Left ventricle myocardium inferior (tissue), 1 donor: ENCODE results near the gene SH3PXD2A. TPM values are rescaled to one million over a fixed set of nuclear protein-coding genes. Genes with fewer than 3 reads are reported as not detected.

Experiments used
- DNase-seq: peaks from one replicate; pipeline ENCODE4 v3.0.0-alpha.2; 2020
- H3K27ac ChIP-seq: fragments of 200-600 bp; replicated peaks from 2 replicates; pipeline ENCODE4 v1.8.0; 2021
- H3K27me3 ChIP-seq: fragments of 200-600 bp; 2 replicates; pipeline ENCODE4 v1.8.0; 2021; ENCODE audit warnings: low read depth
- H3K36me3 ChIP-seq: fragments of 200-600 bp; 2 replicates; pipeline ENCODE4 v1.8.0; 2021
- H3K4me1 ChIP-seq: fragments of 200-600 bp; 2 replicates; pipeline ENCODE4 v1.8.0; 2021
- H3K4me3 ChIP-seq: fragments of 200-600 bp; 2 replicates; pipeline ENCODE4 v1.8.0; 2021; ENCODE audit warnings: mild to moderate bottlenecking, moderate library complexity
- H3K9me3 ChIP-seq: fragments of 200-600 bp; replicated peaks from 2 replicates; pipeline ENCODE4 v1.8.0; 2021
- intact Hi-C: fragments of 100-400 bp; cut with micrococcal nuclease; formaldehyde crosslinking; loops from one replicate; pipeline ENCODE4 v1.11.0; 2022
- total RNA-seq: library from RNA; stranded (reverse); fragmentation: NEBNext Ultra II Directional; extraction: Animal tissue kit (Norgen Biotek cat#: 25700); gene quantifications from one replicate; pipeline ENCODE4 v1.2.1, GENCODE V29; 2021
- TF ChIP-seq, protein P1 (sequence below): fragments of 200-600 bp; IDR thresholded peaks from 2 replicates; pipeline ENCODE4 v1.8.0; 2021; ENCODE audit warnings: antibody characterized with exemption, mild to moderate bottlenecking, borderline replicate concordance
- donor health status: DM: no; HTN: yes; CAD: no; lungs with severe emphysema.

SH3PXD2A gene
- total RNA-seq, 1 donor from 2014 or later = 34.4 TPM

DNA sequence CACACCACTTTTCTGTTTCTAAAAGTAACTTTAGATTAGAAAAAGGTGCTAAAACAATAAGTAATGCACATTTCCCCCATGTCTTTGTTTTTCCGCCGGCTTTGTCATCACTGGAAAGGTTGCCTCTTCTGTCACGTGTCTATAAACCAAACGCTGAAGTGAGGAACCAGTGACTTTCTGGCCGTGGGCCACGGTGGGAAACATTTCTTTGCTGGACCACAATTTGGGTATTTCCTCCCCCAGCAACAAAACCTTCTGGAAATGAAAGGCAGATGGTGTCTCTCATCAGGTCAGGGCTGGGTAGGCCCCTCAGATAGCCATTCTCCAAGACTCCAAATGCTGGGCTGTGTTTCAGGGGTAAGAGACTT lies 174.5 kb downstream of the SH3PXD2A start:
- Histone ChIP-seq H3K36me3 (no peaks in the 10 kb centered on the region), H3K4me3 (no peak overlapping the region), H3K27me3 (no peaks in the 10 kb centered on the region), H3K27ac (no peak overlapping the region), H3K4me1 (peaks cover 39% of the 10 kb centered on the region), H3K9me3 (no peaks in the 10 kb centered on the region)
- DNase-seq = no peak
- intact Hi-C loops = no loop called here
- TF ChIP-seq, protein P1, sequence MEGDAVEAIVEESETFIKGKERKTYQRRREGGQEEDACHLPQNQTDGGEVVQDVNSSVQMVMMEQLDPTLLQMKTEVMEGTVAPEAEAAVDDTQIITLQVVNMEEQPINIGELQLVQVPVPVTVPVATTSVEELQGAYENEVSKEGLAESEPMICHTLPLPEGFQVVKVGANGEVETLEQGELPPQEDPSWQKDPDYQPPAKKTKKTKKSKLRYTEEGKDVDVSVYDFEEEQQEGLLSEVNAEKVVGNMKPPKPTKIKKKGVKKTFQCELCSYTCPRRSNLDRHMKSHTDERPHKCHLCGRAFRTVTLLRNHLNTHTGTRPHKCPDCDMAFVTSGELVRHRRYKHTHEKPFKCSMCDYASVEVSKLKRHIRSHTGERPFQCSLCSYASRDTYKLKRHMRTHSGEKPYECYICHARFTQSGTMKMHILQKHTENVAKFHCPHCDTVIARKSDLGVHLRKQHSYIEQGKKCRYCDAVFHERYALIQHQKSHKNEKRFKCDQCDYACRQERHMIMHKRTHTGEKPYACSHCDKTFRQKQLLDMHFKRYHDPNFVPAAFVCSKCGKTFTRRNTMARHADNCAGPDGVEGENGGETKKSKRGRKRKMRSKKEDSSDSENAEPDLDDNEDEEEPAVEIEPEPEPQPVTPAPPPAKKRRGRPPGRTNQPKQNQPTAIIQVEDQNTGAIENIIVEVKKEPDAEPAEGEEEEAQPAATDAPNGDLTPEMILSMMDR = no peak

- H3K4me1 ChIP-seq = peaks cover 39% of the 10 kb centered on the region
- no peaks in the 10 kb centered on the region for H3K36me3 ChIP-seq
- no peak for DNase-seq
- no peak overlapping the region for H3K4me3 ChIP-seq
- no peaks in the 10 kb centered on the region for H3K9me3 ChIP-seq
- intact Hi-C loops = no loop called here
- no peaks in the 10 kb centered on the region for H3K27me3 ChIP-seq
- TF ChIP-seq, protein P1 = no peak
- H3K27ac ChIP-seq = peak overlapping the region; percentile 80
Observed at GRCh38 chr10:103679096-103679790, 176.1 kb downstream of the SH3PXD2A start.

GRCh38 chr10:103678178-103678526 lies 177.2 kb downstream of the SH3PXD2A start:
- Histone ChIP-seq H3K4me1 (peaks cover 45% of the 10 kb centered on the region), H3K4me3 (peak overlapping the region; percentile 49), H3K36me3 (no peaks in the 10 kb centered on the region), H3K9me3 (no peaks in the 10 kb centered on the region), H3K27me3 (no peaks in the 10 kb centered on the region), H3K27ac (peak overlapping the region; percentile 80)
- TF ChIP-seq, protein P1 = no peak
- peak; percentile 79 for DNase-seq
- intact Hi-C loops = no loop called here

DNA sequence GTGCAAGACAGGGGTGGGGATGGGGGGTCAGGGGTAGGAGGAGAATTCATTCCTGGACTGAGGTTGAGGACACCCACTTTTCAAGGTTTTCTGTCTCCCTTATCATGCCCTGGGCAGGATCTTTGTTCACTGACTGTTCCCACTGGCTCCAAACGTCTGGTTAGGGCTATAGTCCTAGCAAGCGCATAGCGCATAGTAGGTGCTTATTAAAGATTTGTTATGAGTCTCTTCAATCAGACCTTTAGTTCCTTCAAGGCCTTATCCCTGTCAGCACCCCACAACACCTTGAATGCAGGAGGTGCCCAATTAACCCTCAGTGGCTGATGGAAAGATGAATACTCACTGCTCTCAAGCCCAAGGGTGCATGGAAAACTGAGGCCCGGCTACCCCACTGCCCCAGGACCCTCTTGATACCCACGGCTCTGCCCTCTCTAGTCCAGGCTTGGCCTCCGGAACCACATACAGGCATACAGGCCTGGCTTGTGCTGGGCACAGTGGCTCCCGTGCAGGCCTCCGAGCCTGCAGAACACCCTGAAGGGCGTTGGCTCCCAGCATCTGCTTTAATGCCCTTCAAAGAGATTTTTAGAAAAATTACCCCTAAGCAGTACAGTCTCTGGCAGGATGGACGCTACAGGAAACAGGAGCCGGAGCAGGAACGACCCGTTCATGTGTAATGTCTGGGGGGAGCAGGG lies 177.7 kb downstream of the SH3PXD2A start:
- TF ChIP-seq, protein P1 = no peak
- Histone ChIP-seq H3K36me3 (no peaks in the 10 kb centered on the region), H3K4me1 (peaks cover 50% of the 10 kb centered on the region), H3K27me3 (no peaks in the 10 kb centered on the region), H3K4me3 (peak overlapping the region; percentile 49), H3K9me3 (no peaks in the 10 kb centered on the region), H3K27ac (peak overlapping the region; percentile 80)
- intact Hi-C loops = no loop called here
- no peak for DNase-seq

GRCh38 chr10:103676851-103677417 lies 178.4 kb downstream of the SH3PXD2A start:
- peak; percentile 54 for DNase-seq
- intact Hi-C loops = no loop called here
- Histone ChIP-seq H3K27ac (peak overlapping the region; percentile 80), H3K4me3 (peak overlapping the region; percentile 49), H3K9me3 (no peaks in the 10 kb centered on the region), H3K36me3 (no peaks in the 10 kb centered on the region), H3K27me3 (no peaks in the 10 kb centered on the region), H3K4me1 (peaks cover 57% of the 10 kb centered on the region)
- TF ChIP-seq, protein P1 = no peak
